H9 (cell line): ENCODE measurements around the gene CNNM4. TPM values are rescaled to one million over a fixed set of nuclear protein-coding genes. Genes with fewer than 3 reads are reported as not detected.

Source experiments
- DNase-seq: peaks from one replicate; pipeline ENCODE4 v3.0.0-alpha.2; 2017
- H2AFZ ChIP-seq: one replicate; pipeline ENCODE4 v1.6.1; 2013; ENCODE audit warnings: mild to moderate bottlenecking, low read length, control low read depth, moderate library complexity
- H2AK5ac ChIP-seq: 2 replicates; pipeline ENCODE4 v1.6.1; 2013; ENCODE audit warnings: low read length, control low read depth, mixed read lengths; ENCODE audit not compliant: insufficient read length
- H2BK120ac ChIP-seq: one replicate; pipeline ENCODE4 v1.6.1; 2013; ENCODE audit warnings: low read depth, mild to moderate bottlenecking, low read length, control low read depth, inconsistent platforms; ENCODE audit not compliant: poor library complexity, severe bottlenecking
- H2BK12ac ChIP-seq: 2 replicates; pipeline ENCODE4 v1.6.1; 2013; ENCODE audit warnings: low read length, control low read depth, mixed read lengths, low read depth; ENCODE audit not compliant: insufficient read length
- H2BK15ac ChIP-seq: 2 replicates; pipeline ENCODE4 v1.6.1; 2013; ENCODE audit warnings: low read depth, low read length, control low read depth
- H2BK20ac ChIP-seq: one replicate; pipeline ENCODE4 v1.6.1; 2013; ENCODE audit warnings: low read depth, mild to moderate bottlenecking, low read length, control low read depth, inconsistent platforms; ENCODE audit not compliant: poor library complexity, severe bottlenecking
- H2BK5ac ChIP-seq: 2 replicates; pipeline ENCODE4 v1.6.1; 2013; ENCODE audit warnings: low read length, control low read depth, mixed read lengths; ENCODE audit not compliant: insufficient read length
- H3K14ac ChIP-seq: 2 replicates; pipeline ENCODE4 v1.6.1; 2013; ENCODE audit warnings: low read length, control low read depth; ENCODE audit not compliant: insufficient read depth
- H3K18ac ChIP-seq: 2 replicates; pipeline ENCODE4 v1.6.1; 2013; ENCODE audit warnings: low read depth, mild to moderate bottlenecking, mixed read lengths, low read length, control low read depth; ENCODE audit not compliant: insufficient read length
- H3K23ac ChIP-seq: 2 replicates; pipeline ENCODE4 v1.6.1; 2013; ENCODE audit warnings: low read length, control low read depth, mixed read lengths, low read depth; ENCODE audit not compliant: insufficient read length
- H3K23me2 ChIP-seq: 2 replicates; pipeline ENCODE4 v1.6.1; 2013; ENCODE audit warnings: low read depth, mild to moderate bottlenecking, mixed read lengths, low read length, control low read depth; ENCODE audit not compliant: insufficient read length, poor library complexity, severe bottlenecking
- H3K27ac ChIP-seq: 2 replicates; pipeline ENCODE4 v1.5.1; 2013; ENCODE audit warnings: low read length, control low read depth, mixed read lengths, low read depth; ENCODE audit not compliant: insufficient read length
- H3K27me3 ChIP-seq: 2 replicates; pipeline ENCODE4 v1.6.1; 2013; ENCODE audit warnings: low read length, control low read depth, inconsistent platforms; ENCODE audit not compliant: insufficient read depth
- H3K4ac ChIP-seq: 2 replicates; pipeline ENCODE4 v1.6.1; 2013; ENCODE audit warnings: low read depth, mild to moderate bottlenecking, control low read depth, inconsistent platforms, low read length, moderate library complexity
- H3K4me1 ChIP-seq: 2 replicates; pipeline ENCODE4 v1.6.1; 2013; ENCODE audit warnings: low read length, control low read depth, inconsistent platforms; ENCODE audit not compliant: insufficient read depth
- H3K4me2 ChIP-seq: 2 replicates; pipeline ENCODE4 v1.6.1; 2013; ENCODE audit warnings: low read length, control low read depth, mixed read lengths; ENCODE audit not compliant: insufficient read length, insufficient read depth
- H3K56ac ChIP-seq: 2 replicates; pipeline ENCODE4 v1.6.1; 2013; ENCODE audit warnings: low read depth, mild to moderate bottlenecking, mixed read lengths, low read length, control low read depth; ENCODE audit not compliant: insufficient read length
- H3K79me1 ChIP-seq: 2 replicates; pipeline ENCODE4 v1.6.1; 2013; ENCODE audit warnings: low read depth, mild to moderate bottlenecking, moderate library complexity, low read length, control low read depth, inconsistent platforms; ENCODE audit not compliant: insufficient read depth, poor library complexity, severe bottlenecking
- H3K79me2 ChIP-seq: 2 replicates; pipeline ENCODE4 v1.6.1; 2013; ENCODE audit warnings: low read length, control low read depth, inconsistent platforms; ENCODE audit not compliant: insufficient read depth
- H3K9ac ChIP-seq: 2 replicates; pipeline ENCODE4 v1.6.1; 2013; ENCODE audit warnings: low read length, control low read depth, mixed read lengths; ENCODE audit not compliant: insufficient read length; ENCODE audit errors: extremely low read depth
- H3K9me3 ChIP-seq: one replicate; pipeline ENCODE4 v1.6.1; 2013; ENCODE audit warnings: low read depth, low read length, inconsistent platforms; ENCODE audit not compliant: control insufficient read depth
- H3T11ph ChIP-seq: one replicate; pipeline ENCODE4 v1.6.1; 2013; ENCODE audit warnings: mild to moderate bottlenecking, low read length, control low read depth, inconsistent platforms
- H4K20me1 ChIP-seq: one replicate; pipeline ENCODE4 v1.6.1; 2013; ENCODE audit not compliant: control insufficient read depth, insufficient read length, insufficient read depth
- H4K5ac ChIP-seq: 2 replicates; pipeline ENCODE4 v1.6.1; 2013; ENCODE audit warnings: low read depth, mild to moderate bottlenecking, mixed read lengths, low read length, control low read depth; ENCODE audit not compliant: insufficient read length
- H4K8ac ChIP-seq: replicated peaks from 2 replicates; pipeline ENCODE4 v1.6.1; 2013; ENCODE audit warnings: low read length, control low read depth, mixed read lengths, low read depth; ENCODE audit not compliant: insufficient read length
- H4K91ac ChIP-seq: 2 replicates; pipeline ENCODE4 v1.6.1; 2013; ENCODE audit warnings: low read depth, mild to moderate bottlenecking, moderate library complexity, mixed read lengths, low read length, control low read depth; ENCODE audit not compliant: insufficient read length
- H3K27ac Mint-ChIP-seq, 3 experiments: 2 replicates in 2 of 3; 3 replicates in 1 of 3; pipeline ENCODE4 v1.8.0; 2020 to 2021; ENCODE audit warnings: mixed read lengths in 3 of 3, mild to moderate bottlenecking in 1 of 3, moderate library complexity in 1 of 3
- H3K27me3 Mint-ChIP-seq: 2 replicates; pipeline ENCODE4 v1.8.0; 2021; ENCODE audit warnings: low read depth, mild to moderate bottlenecking, moderate library complexity, mixed read lengths
- H3K36me3 Mint-ChIP-seq, 3 experiments: 2 replicates in 2 of 3; 3 replicates in 1 of 3; pipeline ENCODE4 v1.8.0; 2020 to 2021; ENCODE audit warnings: low read depth in 3 of 3, mixed read lengths in 3 of 3; ENCODE audit not compliant: insufficient read depth in 1 of 3
- H3K4me1 Mint-ChIP-seq, 2 experiments: 2 replicates each; pipeline ENCODE4 v1.8.0; 2020; ENCODE audit warnings: mixed read lengths in 2 of 2
- H3K4me3 Mint-ChIP-seq, 2 experiments: 2 replicates in 1 of 2; 3 replicates in 1 of 2; pipeline ENCODE4 v1.8.0; 2020 to 2021; ENCODE audit warnings: mild to moderate bottlenecking in 2 of 2, mixed read lengths in 2 of 2, moderate library complexity in 1 of 2
- H3K9me3 Mint-ChIP-seq, 2 experiments: 2 replicates in 1 of 2; 3 replicates in 1 of 2; pipeline ENCODE4 v1.8.0; 2020; ENCODE audit warnings: mild to moderate bottlenecking in 2 of 2, mixed read lengths in 2 of 2, moderate library complexity in 1 of 2
- WGBS: extraction: QIAGEN DNeasy Blood & Tissue Kit; methylation state at CpG from one replicate; pipeline ENCODE4 v1.1.7; 2013; ENCODE audit warnings: missing lambda C conversion rate, low lambda C conversion rate, mixed read lengths; ENCODE audit not compliant: insufficient read length; ENCODE audit errors: extremely low coverage; 5-methylcytosine and 5-hydroxymethylcytosine counted together
- total RNA-seq: library from RNA; stranded (reverse); gene quantifications from 2 replicates; pipeline ENCODE4 v1.2.1, GENCODE V29; 2021
- TF ChIP-seq, protein P1 (sequence below): fragments of 200-600 bp; sonication (generic); conservative IDR thresholded peaks from 3 replicates; pipeline ENCODE4 v1.8.0; 2021; ENCODE audit warnings: antibody characterized with exemption, mild to moderate bottlenecking

Gene CNNM4
- total RNA-seq, 1 experiment from 2014 or later, result 8.5 TPM

DNA sequence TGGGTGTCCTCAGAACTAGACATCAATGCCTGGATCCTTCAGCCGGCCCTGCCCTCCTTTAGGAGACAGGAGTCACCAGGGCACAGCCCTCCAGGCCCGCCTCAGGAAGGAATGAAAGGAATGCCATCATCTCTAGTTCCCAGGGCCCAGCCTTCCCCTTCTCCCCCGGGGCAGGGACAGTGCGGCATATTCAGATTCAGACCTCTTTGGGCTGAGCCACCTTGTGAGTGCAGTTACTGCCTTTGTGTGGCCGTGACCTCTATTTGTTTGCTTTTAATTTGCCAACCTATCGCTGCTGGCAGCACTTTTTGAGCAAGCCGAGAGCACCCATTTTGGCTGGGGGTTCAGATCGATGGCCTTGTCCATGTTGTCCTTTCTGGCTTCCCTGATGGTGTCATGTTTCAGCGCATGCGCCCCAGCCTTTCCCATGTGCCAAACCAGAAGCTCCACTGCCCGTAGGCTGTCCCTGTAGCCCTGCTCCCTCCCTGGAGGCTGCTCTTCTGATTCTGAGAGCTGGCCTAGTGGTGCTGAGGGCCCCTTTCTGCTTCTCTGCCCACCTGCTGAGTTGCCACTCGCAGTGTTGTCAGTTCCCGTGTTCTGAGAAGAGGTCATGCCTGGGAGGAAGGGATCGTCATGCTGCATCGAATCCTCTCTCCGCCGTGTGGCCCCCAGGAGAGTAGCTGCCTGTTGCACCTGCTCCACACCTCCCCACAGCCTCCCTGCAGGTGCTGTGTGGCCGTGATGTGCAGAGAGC is 72.2 kb downstream of the CNNM4 start:
- no peak overlapping the region for H2BK12ac ChIP-seq
- H4K20me1 ChIP-seq, result no peaks in the 10 kb centered on the region
- Mint-ChIP-seq H3K9me3 (no peaks in the 10 kb centered on the region), H3K4me1 (peaks cover 21 to 26% of the 10 kb centered on the region in 2 experiments), H3K27me3 (no peaks in the 10 kb centered on the region), H3K27ac (peak overlapping the region; percentile 97 to 99 (median 98)), H3K4me3 (peak overlapping the region; percentile 62 to 67), H3K36me3 (peaks cover 34 to 76% (median 56%) of the 10 kb centered on the region in 3 experiments)
- H2BK5ac ChIP-seq, result no peak overlapping the region
- H3K27me3 ChIP-seq, result no peaks in the 10 kb centered on the region
- H2AFZ ChIP-seq, result no peak overlapping the region
- H3K23me2 ChIP-seq, result no peaks in the 10 kb centered on the region
- H3K14ac ChIP-seq, result no peak overlapping the region
- no peaks in the 10 kb centered on the region for H3K4me1 ChIP-seq
- H2BK120ac ChIP-seq, result no peak overlapping the region
- H3K79me2 ChIP-seq, result no peaks in the 10 kb centered on the region
- no peak overlapping the region for H3T11ph ChIP-seq
- DNase-seq, result peak; percentile 93
- H3K18ac ChIP-seq, result no peak overlapping the region
- no CpG with 5 or more reads among the region's 18 CpGs for WGBS
- H2BK20ac ChIP-seq, result no peak overlapping the region
- H3K56ac ChIP-seq, result no peak overlapping the region
- no peak overlapping the region for H2AK5ac ChIP-seq
- H3K4me2 ChIP-seq, result peak overlapping the region; percentile 13
- no peak overlapping the region for H4K5ac ChIP-seq
- H3K23ac ChIP-seq, result no peak overlapping the region
- no peak overlapping the region for H4K8ac ChIP-seq
- no peak overlapping the region for H4K91ac ChIP-seq
- no peaks in the 10 kb centered on the region for H3K9me3 ChIP-seq
- no peak overlapping the region for H3K27ac ChIP-seq
- no peak overlapping the region for H2BK15ac ChIP-seq
- H3K9ac ChIP-seq, result no peak overlapping the region
- no peak overlapping the region for H3K4ac ChIP-seq
- TF ChIP-seq, protein P1, sequence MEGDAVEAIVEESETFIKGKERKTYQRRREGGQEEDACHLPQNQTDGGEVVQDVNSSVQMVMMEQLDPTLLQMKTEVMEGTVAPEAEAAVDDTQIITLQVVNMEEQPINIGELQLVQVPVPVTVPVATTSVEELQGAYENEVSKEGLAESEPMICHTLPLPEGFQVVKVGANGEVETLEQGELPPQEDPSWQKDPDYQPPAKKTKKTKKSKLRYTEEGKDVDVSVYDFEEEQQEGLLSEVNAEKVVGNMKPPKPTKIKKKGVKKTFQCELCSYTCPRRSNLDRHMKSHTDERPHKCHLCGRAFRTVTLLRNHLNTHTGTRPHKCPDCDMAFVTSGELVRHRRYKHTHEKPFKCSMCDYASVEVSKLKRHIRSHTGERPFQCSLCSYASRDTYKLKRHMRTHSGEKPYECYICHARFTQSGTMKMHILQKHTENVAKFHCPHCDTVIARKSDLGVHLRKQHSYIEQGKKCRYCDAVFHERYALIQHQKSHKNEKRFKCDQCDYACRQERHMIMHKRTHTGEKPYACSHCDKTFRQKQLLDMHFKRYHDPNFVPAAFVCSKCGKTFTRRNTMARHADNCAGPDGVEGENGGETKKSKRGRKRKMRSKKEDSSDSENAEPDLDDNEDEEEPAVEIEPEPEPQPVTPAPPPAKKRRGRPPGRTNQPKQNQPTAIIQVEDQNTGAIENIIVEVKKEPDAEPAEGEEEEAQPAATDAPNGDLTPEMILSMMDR, result no peak
- H3K79me1 ChIP-seq, result no peaks in the 10 kb centered on the region
